HT1080 (cell line): Measurements from ENCODE around the gene MAGI2. TPM values are rescaled to one million over a fixed set of nuclear protein-coding genes. Genes with fewer than 3 reads are reported as not detected.
"Not testable (repeated sequence)": the region's sequence is repeated elsewhere in the genome, so short reads cannot be mapped to it uniquely, and the experiment has no call there.

Experiments
- DNase-seq: peaks from one replicate; pipeline ENCODE4 v3.0.0-alpha.2; 2015; ENCODE audit warnings: low read depth
- total RNA-seq: library from RNA; depleted of rRNA; stranded (reverse); fragments of >200 nt; shearing (Covaris generic); gene quantifications from 2 replicates; pipeline ENCODE4 v1.2.3, GENCODE V29; 2014

The MAGI2 gene
- total RNA-seq, 1 experiment from 2014 or later, result 0.39 TPM

DNA sequence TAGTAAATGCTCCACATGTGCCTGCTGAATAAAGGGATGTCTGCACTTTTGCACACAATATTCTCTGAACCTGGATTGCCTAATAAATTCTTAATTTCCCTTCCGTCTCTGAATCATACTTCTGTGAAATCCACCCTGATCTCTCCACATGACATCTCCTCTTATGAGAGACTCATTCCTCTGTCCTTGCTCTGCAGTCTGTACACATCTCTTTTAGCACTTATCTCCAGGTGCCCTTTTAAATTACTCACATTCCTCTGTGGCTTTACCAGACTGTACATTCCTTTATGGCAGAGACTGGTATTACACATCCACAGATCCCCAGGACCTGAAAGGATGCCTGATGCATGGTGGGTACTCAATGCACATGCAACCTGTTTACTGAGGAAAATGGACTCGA lies 1127.3 kb downstream of the MAGI2 start:
- peak; percentile 61 for DNase-seq

DNA sequence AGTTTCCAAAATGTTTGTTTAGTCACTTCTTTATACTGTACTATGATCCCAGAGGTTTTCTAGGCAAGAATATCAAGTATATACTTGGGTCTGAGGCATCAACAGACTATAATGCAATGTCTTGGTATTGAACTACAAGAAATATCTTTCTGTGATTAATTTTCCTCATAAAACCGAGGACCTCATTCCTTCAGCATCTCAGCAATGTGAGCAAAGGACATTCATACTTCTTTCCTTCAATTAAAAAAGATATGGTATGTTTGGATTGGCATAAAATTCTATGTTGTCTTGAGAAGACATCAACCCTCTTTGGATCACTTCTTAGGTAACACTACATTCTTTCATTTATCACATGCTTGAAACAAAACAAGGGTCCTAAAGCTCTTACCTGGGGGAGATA lies 1130.3 kb downstream of the MAGI2 start:
- no peak for DNase-seq

DNA sequence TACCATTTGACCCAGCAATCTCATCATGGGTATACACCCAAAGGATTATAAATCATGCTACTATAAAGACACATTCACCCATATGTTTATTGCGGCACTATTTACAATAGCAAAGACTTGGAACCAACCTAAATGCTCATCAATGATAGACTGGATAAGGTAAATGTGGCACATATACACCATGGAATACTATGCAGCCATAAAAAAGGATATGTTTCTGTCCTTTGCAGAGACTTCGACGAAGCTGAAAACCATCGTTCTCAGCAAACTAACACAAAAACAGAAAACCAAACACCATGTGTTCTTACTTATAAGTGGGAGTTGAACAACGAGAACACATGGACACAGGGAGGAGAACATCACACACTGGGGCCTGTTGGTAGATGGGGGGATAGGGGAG lies 1131.2 kb downstream of the MAGI2 start:
- not testable (repeated sequence) for DNase-seq

DNA sequence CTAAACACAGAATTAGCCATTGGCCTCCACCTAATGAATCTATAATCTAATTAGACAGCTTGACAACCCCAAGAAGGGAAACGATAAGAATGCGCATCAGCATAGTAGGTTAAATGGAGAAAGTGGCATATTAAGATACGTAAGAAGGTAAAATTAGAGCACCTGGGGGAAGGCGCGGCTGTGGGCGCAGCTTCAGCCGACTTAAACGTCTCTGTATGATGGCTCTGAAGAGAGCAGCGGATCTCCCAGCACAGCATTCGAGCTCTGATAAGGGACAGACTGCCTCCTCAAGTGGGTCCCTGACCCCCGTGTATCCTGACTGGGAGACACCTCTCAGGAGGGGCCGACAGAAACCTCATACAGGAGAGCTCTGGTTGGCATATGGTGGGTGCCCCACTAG lies 1136.1 kb downstream of the MAGI2 start:
- no peak for DNase-seq

DNA sequence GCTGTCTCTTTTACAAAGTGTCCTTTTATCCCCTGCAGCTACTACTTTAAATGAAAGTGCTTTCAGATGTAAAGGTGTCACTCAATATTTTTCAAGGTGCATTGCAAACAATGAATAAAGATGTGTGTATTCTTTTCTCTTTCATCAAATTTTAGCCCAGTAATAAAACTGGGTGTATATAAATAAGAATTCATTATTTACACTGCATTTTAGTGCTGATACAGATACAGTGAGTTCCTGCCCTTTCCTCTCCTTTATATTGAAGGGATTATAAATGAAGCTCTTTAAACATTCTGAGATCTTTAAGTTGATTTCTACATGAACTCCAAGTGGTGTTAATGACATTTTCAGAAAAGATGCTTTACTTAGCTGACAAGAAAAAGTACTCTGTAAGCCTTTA lies 1137.4 kb downstream of the MAGI2 start:
- no peak for DNase-seq

DNA sequence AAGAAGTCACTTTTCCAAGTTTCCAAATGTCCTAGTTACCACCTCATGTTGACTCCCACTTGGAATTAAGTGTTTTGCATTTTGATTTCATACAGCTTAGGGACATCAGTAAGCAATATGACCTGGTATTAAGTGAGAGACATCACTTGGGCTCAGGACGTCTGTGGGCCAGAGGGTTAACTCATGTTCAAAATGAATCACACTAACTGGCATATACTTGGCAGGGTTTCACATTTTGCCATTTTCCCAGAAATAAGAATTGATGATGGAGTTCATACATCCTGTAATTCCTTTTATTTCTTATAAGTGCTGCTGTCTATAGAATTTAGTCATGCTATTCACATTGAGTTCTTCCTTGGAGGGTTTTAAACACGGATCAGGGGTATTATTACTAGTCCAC lies 1138.3 kb downstream of the MAGI2 start:
- no peak for DNase-seq

DNA sequence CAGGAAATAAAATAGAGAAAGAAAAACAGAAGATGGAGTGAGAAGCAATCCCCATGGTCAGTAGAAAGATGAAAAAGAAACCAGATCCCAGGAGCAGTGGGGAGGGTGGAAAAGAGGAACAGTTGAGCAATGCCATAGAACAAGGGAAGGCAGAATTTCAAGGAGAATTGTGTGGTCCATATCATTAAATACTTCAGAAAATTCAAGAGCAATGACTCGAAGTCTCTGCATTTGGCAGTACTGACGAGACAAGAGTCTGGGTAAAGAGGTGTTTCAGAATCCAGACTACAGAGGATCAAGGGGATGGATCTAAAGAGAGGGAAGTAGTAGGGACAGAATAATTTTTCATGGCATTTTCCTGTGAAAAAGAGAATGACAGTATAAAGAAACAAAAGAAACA lies 1142.3 kb downstream of the MAGI2 start:
- DNase-seq, result no peak

DNA sequence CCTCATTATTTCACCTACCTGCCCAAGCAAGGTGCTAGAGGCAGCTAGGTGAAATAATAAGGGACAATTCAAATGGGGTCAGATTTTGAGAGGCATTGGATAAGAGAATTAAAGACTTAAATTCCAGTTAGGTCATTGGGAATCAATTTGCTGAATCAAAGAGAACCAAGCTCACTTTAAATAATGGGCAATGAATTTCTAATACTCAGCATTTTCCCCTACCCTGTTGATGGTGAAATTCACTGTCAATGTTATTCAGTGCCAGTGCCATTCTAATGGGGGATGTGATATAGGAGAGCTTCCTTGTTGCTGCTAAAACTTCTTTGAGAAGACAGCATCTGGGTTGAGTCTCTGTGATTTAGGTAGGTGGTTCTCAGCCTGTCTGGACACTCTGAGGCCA lies 1145.6 kb downstream of the MAGI2 start:
- DNase-seq, result no peak

DNA sequence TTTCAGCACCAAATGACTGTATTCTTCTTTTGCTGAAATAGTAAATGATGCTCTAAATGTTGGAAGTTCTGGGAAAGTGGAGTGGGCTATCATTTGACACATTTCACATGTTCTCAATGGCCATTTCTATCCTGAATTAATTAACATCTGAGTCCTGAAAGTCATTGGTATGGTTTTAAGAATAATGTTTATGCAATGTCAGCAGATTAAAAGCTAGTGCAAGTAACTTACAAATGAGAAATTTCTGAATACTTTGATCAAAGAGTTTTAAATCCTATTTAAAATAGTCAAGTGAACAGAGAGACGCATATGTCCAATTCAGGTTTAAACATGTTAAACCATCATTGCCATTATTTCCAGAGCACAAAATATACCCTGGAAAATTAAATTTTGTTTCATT lies 1146.8 kb downstream of the MAGI2 start:
- no peak for DNase-seq

DNA sequence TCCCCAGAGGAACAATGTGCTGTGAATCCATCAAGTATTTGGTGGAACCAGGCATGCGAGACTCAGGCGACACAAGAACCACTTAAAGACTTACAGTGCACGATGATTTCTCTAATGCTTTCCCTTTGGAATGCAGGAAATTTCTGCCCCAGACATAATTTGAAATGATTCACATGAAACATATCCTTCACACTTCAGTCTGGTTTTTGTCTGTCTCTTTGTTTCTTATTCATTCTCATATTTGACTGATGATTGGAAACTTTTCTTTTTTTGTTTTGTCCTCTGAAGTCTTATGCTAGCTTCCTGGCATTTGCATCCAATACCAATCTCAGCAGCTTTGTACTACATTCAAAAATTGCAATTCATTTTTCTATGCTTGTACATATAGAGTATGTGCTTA lies 1152.1 kb downstream of the MAGI2 start:
- DNase-seq, result no peak

DNA sequence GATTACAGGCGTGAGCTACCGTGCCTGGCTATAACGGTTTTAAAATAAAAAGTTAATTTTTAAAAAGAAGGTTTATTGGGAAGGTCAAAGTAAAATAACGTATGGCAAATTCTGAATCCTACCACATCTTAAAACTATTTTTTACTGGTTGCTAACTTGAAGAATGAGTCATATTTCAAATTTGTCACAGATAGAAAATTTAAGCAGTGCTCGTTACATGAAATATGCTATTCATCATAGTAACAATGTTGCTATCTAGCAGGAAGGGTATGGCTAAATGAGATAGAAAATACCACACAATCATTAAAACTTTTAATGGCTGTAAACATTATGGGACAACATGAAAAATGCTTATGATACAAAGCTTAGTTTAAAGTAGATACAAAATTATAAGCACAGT lies 1154.4 kb downstream of the MAGI2 start:
- DNase-seq, result no peak

DNA sequence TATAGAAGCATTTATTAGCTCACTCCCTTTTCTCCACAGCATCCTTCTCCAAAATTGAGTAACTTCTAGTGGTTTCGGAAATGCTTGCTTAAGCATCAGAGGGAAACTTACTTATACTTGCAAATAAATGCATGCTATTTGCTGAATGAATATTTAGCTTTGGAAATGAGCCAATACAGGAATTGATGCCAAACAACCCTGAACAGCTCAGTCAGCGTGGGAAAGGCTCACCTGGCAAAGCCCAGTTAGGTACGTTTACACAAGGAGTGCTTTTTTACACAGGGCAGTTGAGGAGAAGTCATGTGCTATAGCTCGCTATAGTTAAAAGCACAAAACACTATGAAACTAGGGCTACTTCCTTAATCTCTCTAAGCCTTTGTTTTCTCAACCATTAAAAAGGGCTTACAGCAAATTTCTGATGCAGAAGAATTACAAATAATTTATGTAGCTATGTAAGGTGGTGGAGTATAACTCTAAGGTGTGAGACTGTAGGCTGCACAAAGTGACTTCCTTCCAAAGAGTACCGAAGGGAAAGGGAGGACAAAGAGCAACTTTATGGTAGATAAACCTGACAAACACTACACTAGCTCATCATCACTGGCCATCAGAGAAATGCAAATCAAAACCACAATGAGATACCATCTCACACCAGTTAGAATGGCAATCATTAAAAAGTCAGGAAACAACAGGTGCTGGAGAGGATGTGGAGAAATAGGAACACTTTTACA lies 1156.7 kb downstream of the MAGI2 start:
- no peak for DNase-seq

DNA sequence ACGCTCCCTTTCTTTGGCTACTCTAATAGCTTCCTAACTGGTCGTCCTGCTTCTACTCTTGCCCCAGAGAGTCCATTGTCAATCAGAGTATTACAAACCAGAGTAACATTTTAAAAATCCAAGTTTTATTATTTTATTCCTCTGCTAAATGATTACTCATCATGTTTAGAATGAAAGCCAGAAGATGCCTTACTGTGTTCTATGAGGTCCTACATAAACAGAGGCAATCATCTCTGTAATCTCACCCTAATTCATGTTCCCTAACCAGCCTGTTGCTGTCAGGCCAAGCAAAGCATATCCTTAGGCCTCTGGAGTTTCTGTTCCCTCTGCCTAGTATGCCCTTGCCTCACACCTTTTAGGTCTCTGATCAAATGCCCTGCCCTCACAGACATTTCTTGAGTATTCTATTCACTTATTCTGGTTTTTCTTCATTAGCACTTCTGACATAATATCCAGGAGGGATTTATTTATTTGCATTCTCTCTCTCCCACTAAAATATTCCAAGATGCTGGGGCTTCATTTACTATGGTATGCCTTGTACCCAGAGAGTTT lies 1157.3 kb downstream of the MAGI2 start:
- DNase-seq, result no peak

DNA sequence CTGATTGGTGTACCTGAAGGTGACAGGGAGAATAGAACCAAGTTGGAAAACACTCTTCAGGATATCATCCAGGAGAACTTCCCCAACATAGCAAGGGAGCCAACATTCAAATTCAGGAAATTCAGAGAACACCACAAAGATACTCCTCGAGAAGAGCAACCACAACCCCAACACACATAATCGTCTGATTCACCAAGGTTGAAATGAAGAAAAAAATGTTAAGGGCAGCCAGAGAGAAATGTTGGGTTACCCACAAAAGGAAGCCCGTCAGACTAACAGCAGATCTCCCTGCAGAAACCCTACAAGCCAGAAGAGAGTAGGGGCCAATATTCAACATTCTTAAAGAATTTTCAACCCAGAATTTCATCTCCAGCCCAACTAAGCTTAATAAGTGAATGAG lies 1164.0 kb downstream of the MAGI2 start:
- not testable (repeated sequence) for DNase-seq

DNA sequence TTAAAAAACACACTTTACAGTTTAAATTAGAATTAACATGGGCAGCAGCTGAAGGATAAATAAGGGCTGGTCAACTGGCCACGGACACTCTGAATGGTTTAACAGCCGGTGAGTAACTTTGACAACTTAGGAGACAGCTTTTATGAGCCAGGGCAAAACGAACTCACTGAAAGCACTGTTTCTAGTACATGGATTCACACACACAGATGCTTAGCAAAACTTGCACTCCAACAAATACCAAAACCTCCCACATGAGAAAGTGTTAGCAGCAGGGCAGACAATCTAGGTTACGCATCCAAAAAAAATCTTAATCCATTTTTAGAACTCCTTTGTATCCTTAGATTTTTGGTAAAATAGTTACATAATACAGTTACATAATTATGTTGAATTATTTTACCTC lies 1168.5 kb downstream of the MAGI2 start:
- no peak for DNase-seq

DNA sequence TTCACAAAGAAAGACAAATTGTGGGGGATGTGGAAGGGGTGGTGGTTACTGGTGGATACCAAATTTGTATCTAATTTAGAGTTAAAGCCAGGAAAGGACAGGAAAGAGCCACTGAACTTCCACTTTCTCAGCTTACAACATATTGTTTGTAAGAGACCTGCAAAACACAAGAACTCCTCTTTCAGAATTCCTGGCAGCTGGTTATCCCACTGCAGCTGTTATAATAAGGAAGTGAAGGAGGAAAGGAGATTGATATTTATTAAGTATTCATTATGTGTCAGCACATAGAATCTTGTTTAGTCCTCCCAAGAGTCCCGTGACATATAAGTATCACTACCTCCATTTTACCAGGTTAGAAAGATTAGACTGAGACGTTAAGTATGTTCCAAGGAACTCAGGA lies 1173.2 kb downstream of the MAGI2 start:
- no peak for DNase-seq

DNA sequence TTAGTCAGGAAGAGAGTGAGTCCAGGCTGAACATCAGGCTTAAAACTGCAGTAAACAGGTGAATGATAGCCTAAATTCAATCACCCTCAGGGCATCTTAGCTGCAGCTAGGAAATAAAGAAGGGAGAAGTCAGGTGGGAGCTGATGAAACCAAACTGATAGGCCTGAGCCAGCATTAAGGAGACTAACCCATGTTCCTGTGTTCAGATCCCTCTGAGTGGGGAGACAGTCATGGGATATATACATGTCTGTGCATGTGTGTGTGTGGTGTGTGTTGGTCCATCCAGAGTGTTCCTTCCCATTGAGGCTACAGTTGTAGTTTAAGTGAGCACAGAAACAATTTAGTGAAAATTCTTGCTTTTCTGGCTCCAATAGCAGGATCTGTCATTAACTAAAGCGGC lies 1174.0 kb downstream of the MAGI2 start:
- no peak for DNase-seq

DNA sequence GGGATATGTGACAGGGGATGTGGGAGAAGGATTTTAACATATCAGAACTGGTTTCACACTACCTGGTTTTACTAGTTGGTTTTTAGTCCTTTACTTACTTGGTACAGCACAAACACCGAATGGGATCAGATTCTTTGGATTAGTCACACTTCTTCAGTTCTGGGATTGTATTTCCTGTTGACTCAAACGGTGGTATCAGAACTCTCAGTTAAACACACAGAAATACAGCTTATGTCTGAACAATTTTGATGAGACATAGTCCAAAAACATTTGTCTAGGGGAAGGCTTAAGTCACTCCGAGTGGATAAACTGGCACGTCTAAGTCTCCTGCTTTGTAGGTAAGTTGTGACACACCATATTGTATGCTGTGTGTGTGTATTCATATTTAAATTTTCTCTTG lies 1174.4 kb downstream of the MAGI2 start:
- peak; percentile 78 for DNase-seq

DNA sequence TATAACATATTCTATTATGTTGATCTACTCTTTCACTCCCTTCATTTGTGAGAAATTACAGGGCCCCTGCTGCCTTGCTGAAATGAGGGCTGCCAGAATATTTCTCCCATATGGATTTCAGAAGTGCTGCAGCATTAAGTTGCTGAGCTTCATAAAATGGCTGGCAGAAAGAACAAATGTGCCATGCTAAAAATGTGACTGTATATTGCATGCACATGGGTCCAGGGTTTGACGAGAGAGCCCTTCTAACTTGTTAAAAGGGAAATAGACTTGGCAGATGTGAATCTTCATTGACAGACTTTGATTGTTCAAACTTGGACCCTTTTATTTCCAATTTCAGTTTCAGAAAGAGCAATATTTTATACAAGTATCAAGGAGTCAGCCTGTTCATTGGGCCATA lies 1186.3 kb downstream of the MAGI2 start:
- DNase-seq, result no peak

DNA sequence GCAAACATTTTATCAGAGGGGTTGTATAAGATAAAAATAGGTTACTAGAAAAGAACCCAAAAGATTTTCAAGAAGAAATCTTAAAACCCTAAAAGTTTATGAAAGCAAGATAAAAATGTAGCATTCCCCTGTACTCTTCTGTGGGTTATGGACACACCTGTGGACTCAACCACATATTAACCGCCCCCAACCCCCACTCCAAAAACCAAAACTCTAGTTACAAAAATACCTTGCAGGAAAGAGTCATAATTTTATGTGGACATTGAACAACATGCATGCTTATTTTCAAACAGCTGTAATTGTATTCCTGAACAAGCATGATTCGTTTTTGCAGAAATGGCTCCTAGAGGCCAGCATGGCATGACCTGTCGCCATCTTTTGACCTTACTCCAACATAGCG lies 1188.0 kb downstream of the MAGI2 start:
- no peak for DNase-seq

DNA sequence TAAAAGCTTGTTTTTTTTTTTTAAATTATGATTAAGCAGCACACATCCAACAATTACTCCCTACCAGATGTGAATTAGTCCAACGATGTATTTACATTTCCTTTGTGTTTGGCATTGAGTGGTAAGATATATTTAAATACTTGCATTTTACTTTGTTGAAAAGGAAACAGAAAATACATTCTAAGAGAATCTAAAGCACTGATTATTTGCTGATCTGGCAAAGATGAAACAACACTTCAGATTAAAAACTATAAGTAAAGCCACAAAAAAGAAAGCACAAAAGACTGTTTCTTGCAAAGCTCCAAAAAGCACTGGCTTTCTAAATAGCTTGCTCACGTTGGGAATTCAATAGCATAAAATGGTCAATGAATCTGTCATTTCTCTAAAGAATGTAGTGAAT lies 1188.4 kb downstream of the MAGI2 start:
- no peak for DNase-seq

DNA sequence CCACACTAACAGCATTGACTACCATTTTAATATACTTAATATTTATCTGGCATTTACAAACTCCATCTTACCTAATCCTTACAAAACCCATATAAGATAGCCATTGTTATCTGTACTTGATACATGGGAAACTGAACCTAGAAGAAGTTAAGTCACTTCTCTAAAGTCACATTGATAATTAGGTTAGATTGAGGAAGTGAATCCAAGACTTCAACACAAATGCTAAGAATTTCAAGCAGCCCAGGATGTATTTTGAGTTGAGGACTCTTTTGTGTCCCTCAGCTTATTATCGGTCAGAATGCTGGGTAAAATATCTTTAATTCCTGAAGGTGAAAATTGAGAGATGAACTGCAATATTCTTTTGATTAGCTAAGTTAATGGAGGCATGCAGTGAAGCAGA lies 1189.4 kb downstream of the MAGI2 start:
- no peak for DNase-seq

DNA sequence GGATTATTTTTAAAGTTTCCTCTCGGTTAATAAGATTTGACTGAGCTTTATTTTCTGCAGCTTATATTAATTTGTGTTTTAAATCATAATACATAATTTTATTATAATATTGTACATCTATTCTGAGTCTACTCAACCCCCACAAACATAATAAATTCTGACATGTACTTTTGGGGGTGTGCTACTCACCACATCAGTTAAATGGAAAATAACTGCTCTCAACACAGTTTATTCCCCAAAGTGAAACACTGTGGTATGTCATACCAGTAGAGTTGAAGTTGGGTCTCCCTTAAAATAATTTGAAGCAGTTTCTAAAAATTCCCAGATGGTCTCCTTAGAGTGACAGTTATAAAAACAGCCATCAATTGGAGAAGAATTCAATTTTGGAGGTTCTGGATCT lies 1191.7 kb downstream of the MAGI2 start:
- no peak for DNase-seq

DNA sequence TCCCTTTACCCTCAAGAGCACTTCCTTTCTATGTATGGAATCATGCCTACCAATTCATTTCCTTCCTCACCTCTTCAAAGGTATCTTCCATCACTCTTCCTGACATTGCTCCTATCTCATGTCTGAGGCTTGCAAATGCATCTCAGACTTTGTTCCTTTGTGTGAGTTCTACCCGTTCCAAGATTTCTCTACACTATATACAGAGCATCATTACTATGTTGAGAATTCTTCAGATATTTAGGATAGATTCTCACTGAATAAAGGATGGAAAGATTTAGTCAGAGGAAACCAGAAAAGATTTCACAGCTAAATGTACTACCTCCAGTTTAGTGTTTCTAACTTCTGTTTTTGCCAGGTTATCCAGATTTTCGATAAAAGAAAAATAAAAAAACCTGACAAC lies 1192.2 kb downstream of the MAGI2 start:
- DNase-seq, result no peak
